HEK293 (cell line): ENCODE results near the gene USP3.
"Not testable (repeated sequence)": the region's sequence is repeated elsewhere in the genome, so short reads cannot be mapped to it uniquely, and the experiment has no call there.

ENCODE experiments used
- CTCF ChIA-PET: fragments of 350-600 bp; formaldehyde crosslinking; extraction: SDS; loops from one replicate; lab custom pipeline; 2021; ENCODE audit warnings: antibody characterized with exemption; lab: Yijun Ruan, JAX
- POLR2A ChIA-PET: fragments of 300-600 bp; formaldehyde crosslinking; extraction: SDS; loops from one replicate; lab custom pipeline; 2020; ENCODE audit warnings: antibody characterized with exemption, inconsistent platforms; lab: Yijun Ruan, JAX
- H3K27ac ChIP-seq: fragments of 200-500 bp; sonication (Bioruptor generic); 2 replicates; pipeline ENCODE4 v1.5.1; 2014; ENCODE audit warnings: low read depth, low read length, control low read depth, inconsistent platforms; ENCODE audit errors: extremely low read depth
- H3K36me3 ChIP-seq, 2 experiments: fragments of 200-500 bp in 1 of 2; sonication (Bioruptor generic) in 1 of 2; 1 replicate in 1 of 2; 2 replicates in 1 of 2; pipeline ENCODE4 v1.5.1; 2014 to 2017; ENCODE audit warnings: inconsistent platforms in 2 of 2, low read length in 2 of 2; ENCODE audit not compliant: control insufficient read depth in 2 of 2, insufficient read depth in 1 of 2
- H3K4me1 ChIP-seq: fragments of 200-500 bp; sonication (Bioruptor generic); 2 replicates; pipeline ENCODE4 v1.5.1; 2014; ENCODE audit warnings: mild to moderate bottlenecking, low read length, inconsistent platforms; ENCODE audit not compliant: control insufficient read depth, insufficient read depth
- H3K4me3 ChIP-seq: 2 replicates; pipeline ENCODE4 v1.5.1; 2011; ENCODE audit warnings: low read depth, mild to moderate bottlenecking, control low read depth, low read length, moderate library complexity
- H3K9me3 ChIP-seq: fragments of 200-500 bp; sonication (Bioruptor generic); 2 replicates; pipeline ENCODE4 v1.5.1; 2014; ENCODE audit warnings: low read depth, low read length, inconsistent platforms; ENCODE audit not compliant: control insufficient read depth, insufficient read depth
- EGR2 ChIP-seq: fragments of 450-650 bp; formaldehyde crosslinking; IDR thresholded peaks from 2 replicates; pipeline ENCODE4 v1.5.1; 2016; ENCODE audit warnings: low read depth, missing biosample characterization, missing genetic modification characterization
- FEZF1 ChIP-seq: fragments of 450-650 bp; formaldehyde crosslinking; IDR thresholded peaks from 2 replicates; pipeline ENCODE4 v1.5.1; 2016; ENCODE audit warnings: missing biosample characterization, missing genetic modification characterization
- GFI1B ChIP-seq: fragments of 450-650 bp; formaldehyde crosslinking; IDR thresholded peaks from 2 replicates; pipeline ENCODE4 v1.5.1; 2016; ENCODE audit warnings: missing biosample characterization, missing genetic modification characterization
- GLI2 ChIP-seq: fragments of 450-650 bp; formaldehyde crosslinking; IDR thresholded peaks from 2 replicates; pipeline ENCODE4; 2017; ENCODE audit warnings: missing biosample characterization, missing genetic modification characterization, low read depth, borderline replicate concordance
- MZF1 ChIP-seq: fragments of 450-650 bp; formaldehyde crosslinking; IDR thresholded peaks from 2 replicates; pipeline ENCODE4 v1.5.1; 2017; ENCODE audit warnings: missing biosample characterization, missing genetic modification characterization, borderline replicate concordance
- PBX3 ChIP-seq: sonication (generic); formaldehyde crosslinking; IDR thresholded peaks from 2 replicates; pipeline ENCODE4 v1.8.1; 2022; ENCODE audit warnings: mild to moderate bottlenecking, moderate library complexity, missing genetic modification reagents
- PRDM10 ChIP-seq: fragments of 450-650 bp; formaldehyde crosslinking; IDR thresholded peaks from 2 replicates; pipeline ENCODE4 v1.5.1; 2016; ENCODE audit warnings: missing biosample characterization, missing genetic modification characterization
- SCRT2 ChIP-seq: fragments of 450-650 bp; formaldehyde crosslinking; IDR thresholded peaks from 2 replicates; pipeline ENCODE4 v1.5.1; 2016; ENCODE audit warnings: missing biosample characterization, missing genetic modification characterization
- SP2 ChIP-seq: fragments of 450-650 bp; formaldehyde crosslinking; IDR thresholded peaks from 2 replicates; pipeline ENCODE4 v1.5.1; 2016; ENCODE audit warnings: missing biosample characterization, missing genetic modification characterization
- TSHZ1 ChIP-seq: fragments of 450-650 bp; formaldehyde crosslinking; IDR thresholded peaks from 2 replicates; pipeline ENCODE4 v1.5.1; 2016; ENCODE audit warnings: missing biosample characterization, missing genetic modification characterization, borderline replicate concordance
- ZEB2 ChIP-seq: fragments of 450-650 bp; formaldehyde crosslinking; IDR thresholded peaks from 2 replicates; pipeline ENCODE4 v1.5.1; 2016; ENCODE audit warnings: missing biosample characterization, missing genetic modification characterization
- ZFP69B ChIP-seq: fragments of 450-650 bp; formaldehyde crosslinking; IDR thresholded peaks from 2 replicates; pipeline ENCODE4 v1.5.1; 2016; ENCODE audit warnings: missing biosample characterization, missing genetic modification characterization
- ZNF2 ChIP-seq: fragments of 450-650 bp; formaldehyde crosslinking; IDR thresholded peaks from 2 replicates; pipeline ENCODE4 v1.5.1; 2016; ENCODE audit warnings: missing biosample characterization, missing genetic modification characterization
- ZNF292 ChIP-seq: fragments of 450-650 bp; formaldehyde crosslinking; IDR thresholded peaks from 2 replicates; pipeline ENCODE4 v1.5.1; 2016; ENCODE audit warnings: low read depth, missing biosample characterization, missing genetic modification characterization, borderline replicate concordance
- ZNF341 ChIP-seq: fragments of 450-650 bp; formaldehyde crosslinking; IDR thresholded peaks from 2 replicates; pipeline ENCODE4; 2016; ENCODE audit warnings: low read depth, missing biosample characterization, missing genetic modification characterization
- ZNF404 ChIP-seq: fragments of 450-650 bp; formaldehyde crosslinking; IDR thresholded peaks from 2 replicates; pipeline ENCODE4 v1.5.1; 2017; ENCODE audit warnings: missing biosample characterization, missing genetic modification characterization
- ZNF48 ChIP-seq: fragments of 450-650 bp; formaldehyde crosslinking; IDR thresholded peaks from 2 replicates; pipeline ENCODE4 v1.5.1; 2016; ENCODE audit warnings: missing biosample characterization, missing genetic modification characterization
- ZNF629 ChIP-seq: fragments of 450-650 bp; formaldehyde crosslinking; IDR thresholded peaks from 2 replicates; pipeline ENCODE4 v1.5.1; 2017; ENCODE audit warnings: missing biosample characterization, missing genetic modification characterization
- ZNF664 ChIP-seq: fragments of 450-650 bp; formaldehyde crosslinking; IDR thresholded peaks from 2 replicates; pipeline ENCODE4 v1.5.1; 2016; ENCODE audit warnings: missing biosample characterization, missing genetic modification characterization

The USP3 gene

GRCh38 chr15:63519548-63520178 lies 15.3 kb downstream of the USP3 start:
- Histone ChIP-seq H3K9me3 (no peaks in the 10 kb centered on the region), H3K27ac (no peak overlapping the region), H3K4me3 (no peak overlapping the region), H3K4me1 (peaks cover 34% of the 10 kb centered on the region), H3K36me3 (no peaks in the 10 kb centered on the region)
- TF ChIP-seq SCRT2 (0 out of 2 replicates have a peak, but pooled peaks have one; percentile 22), ZNF404 (tag by site-specific recombination) (no peak), ZNF664 (tag by site-specific recombination) (no peak)
- ChIA-PET CTCF (interaction anchor here (0.6 to 0.9 kb wide), 3 partner anchors 15 to 339 kb away, joined by 3 to 4 read pairs (median 4); partner anchors contain the start of gene USP3), POLR2A (no interaction called here)

- H3K9me3 ChIP-seq, POLR2A ChIA-PET, H3K36me3 ChIP-seq, H3K27ac ChIP-seq, H3K4me3 ChIP-seq: not testable (repeated sequence)
- H3K4me1 ChIP-seq, result peaks cover 27% of the 10 kb centered on the region
- CTCF ChIA-PET, result interaction anchor here (0.6 kb wide), 1 partner anchor 338 kb away, joined by 4 read pairs; no protein-coding TSS in a partner anchor
Observed at GRCh38 chr15:63520462-63520861, 16.1 kb downstream of the USP3 start.

GRCh38 chr15:63522225-63522578 lies 17.8 kb downstream of the USP3 start:
- CTCF ChIA-PET, result interaction anchor here (0.7 to 1.5 kb wide), 2 partner anchors 11 to 35 kb away, joined by 3 to 4 read pairs; no protein-coding TSS in a partner anchor
- TF ChIP-seq FEZF1 (no peak), ZNF341 (tag by site-specific recombination) (no peak), ZNF2 (tag by site-specific recombination) (no peak), ZFP69B (tag by site-specific recombination) (no peak), ZEB2 (tag by site-specific recombination) (no peak), ZNF48 (no peak), GLI2 (tag by site-specific recombination) (no peak), PBX3 (CRISPR knock-in tag) (no peak), GFI1B (no peak), SCRT2 (peak; percentile 71), ZNF629 (tag by site-specific recombination) (peak; percentile 42; the same call in 1 of the 2 replicates), ZNF292 (tag by site-specific recombination) (no peak), EGR2 (no peak), MZF1 (peak; percentile 90; the same call in 1 of the 2 replicates), SP2 (tag by site-specific recombination) (no peak), TSHZ1 (tag by site-specific recombination) (0 out of 2 replicates have a peak, but pooled peaks have one; percentile 15), PRDM10 (tag by site-specific recombination) (0 out of 2 replicates have a peak, but pooled peaks have one; percentile 29)
- TF ChIP-seq, all 188 proteins: peak for 5
- no peaks in the 10 kb centered on the region for H3K9me3 ChIP-seq
- no peak overlapping the region for H3K4me3 ChIP-seq
- H3K4me1 ChIP-seq, result peaks cover 24% of the 10 kb centered on the region
- no peak overlapping the region for H3K27ac ChIP-seq
- H3K36me3 ChIP-seq, result no peaks in the 10 kb centered on the region
- POLR2A ChIA-PET, result no interaction called here
